Hypothalamus (tissue), 51 donors: Measurements from ENCODE around the gene ANP32A.
"Not testable (repeated sequence)": the region's sequence is repeated elsewhere in the genome, so short reads cannot be mapped to it uniquely, and the experiment has no call there.

Experiments used
- DNase-seq, 51 donors: peaks; one replicate each; lab custom pipeline; 2025; lab: John Stamatoyannopoulos, UW

Gene ANP32A

DNA sequence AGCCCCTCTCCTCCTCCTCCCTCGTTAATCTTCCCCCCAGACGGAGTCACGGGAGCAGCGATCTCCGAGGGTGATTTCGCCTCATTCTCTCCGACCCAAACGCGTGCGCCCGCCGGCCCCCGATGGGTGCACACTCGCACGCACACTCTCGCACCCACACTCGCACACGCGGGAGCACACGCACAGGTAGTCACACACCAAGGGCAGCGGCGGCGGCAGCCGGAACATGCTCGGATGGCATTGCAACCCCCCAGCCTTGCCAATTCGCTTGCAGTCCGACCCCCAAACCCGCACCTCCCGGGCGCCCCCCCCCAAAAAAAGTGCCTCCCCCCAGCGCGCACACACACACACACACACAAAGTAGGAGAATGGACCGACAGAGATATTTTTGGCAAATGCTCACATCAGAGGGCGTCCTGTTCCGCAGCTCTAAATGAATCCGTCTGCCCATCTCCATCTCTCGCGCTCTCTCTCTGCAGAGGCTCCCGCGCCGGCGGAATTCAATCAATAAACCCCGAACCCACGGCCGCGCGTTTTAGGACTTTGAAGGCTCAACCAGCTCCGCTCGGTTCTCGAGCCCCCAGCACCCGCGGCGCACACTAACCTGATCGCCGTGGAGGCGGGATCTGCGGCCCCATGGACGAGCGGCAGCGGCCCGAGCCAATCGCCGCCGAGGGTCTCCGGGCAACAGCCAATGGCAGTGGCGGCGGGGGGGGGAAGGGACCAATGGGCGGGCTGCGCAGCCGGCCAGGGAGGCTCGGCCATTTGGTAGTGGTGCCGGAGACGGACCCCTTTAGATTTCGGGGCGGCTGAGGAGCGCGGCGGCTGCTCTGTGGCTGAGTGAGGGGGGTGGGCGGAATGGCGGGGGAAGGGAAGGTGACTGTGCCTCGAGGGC, at the start of gene ANP32A:
ANP32A (minus strand) TSS at position 601 of the 895 bp plus-strand sequence; CDS start at position 457, 144 bp downstream.
- DNase-seq, result peak; percentile 66 to 97 (median 94)

DNA sequence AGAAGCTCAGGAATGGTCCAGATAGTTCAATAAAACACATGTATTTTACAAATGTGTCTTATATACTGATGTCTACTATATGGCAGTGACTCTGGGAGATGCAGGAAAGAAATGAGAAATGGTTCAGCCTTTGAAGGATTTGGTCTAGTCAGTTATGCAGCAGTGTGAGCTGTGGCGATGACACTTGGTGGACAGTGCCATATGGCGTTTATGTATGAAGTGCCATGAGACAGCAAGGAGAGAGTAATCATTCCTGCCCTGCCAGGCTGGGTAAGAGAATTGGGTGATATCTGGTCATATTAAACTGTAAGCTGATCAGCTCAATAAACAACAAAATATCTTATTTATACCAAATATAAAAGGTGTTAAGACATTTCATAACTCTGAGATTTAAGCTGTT, 47.6 kb upstream of the ANP32A start:
- DNase-seq, result no peak

DNA sequence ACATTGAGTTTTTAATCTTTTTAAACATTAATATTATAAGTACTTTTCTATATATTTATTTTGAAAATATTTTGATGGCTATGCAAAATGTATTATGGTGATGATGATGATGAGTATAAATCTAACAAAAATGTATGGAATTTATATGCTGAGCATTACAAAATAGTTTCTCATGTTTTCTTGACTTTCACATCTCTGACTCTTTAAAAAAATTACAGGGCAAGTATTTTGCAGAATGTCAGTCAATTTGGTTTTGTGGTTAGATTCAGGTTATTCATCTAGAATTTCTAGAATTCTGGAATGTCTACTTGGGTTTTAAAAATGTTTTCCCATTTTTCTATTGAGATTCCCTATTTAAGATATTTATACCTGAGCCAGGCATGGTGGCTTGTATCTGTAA, 41.7 kb upstream of the ANP32A start:
- no peak for DNase-seq

DNA sequence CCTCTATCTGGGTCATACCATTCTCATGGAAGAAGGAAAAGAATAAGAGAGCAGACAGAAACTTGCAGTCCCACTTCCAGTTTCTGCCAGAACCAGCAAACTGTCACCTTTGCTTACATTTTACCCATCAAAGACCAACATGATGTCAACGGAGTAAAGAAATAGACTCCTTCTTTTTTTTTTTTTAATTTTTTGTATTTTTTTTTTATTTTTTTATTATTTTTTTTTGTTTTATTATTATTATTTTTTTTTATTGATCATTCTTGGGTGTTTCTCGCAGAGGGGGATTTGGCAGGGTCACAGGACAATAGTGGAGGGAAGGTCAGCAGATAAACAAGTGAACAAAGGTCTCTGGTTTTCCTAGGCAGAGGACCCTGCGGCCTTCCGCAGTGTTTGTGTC, 38.0 kb upstream of the ANP32A start:
- not testable (repeated sequence) for DNase-seq

DNA sequence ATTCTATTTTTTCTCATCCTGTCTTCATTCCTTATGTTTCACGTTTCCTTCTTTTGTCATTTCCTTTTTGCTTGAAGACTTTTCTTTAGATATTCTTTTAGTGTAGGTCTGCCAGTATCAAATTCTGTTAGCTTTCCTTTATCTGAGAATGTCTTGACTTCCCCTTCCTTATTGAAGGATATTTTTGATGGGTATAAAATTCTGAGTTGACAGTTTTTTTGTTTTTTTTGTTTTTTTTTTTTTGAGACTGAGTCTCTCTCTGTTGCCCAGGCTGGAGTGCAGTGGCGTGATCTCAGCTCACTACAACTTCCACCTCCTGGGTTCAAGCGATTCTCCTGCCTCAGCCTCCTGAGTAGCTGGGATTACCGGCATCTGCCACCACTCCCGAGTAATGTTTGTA, 36.7 kb upstream of the ANP32A start:
- not testable (repeated sequence) for DNase-seq

DNA sequence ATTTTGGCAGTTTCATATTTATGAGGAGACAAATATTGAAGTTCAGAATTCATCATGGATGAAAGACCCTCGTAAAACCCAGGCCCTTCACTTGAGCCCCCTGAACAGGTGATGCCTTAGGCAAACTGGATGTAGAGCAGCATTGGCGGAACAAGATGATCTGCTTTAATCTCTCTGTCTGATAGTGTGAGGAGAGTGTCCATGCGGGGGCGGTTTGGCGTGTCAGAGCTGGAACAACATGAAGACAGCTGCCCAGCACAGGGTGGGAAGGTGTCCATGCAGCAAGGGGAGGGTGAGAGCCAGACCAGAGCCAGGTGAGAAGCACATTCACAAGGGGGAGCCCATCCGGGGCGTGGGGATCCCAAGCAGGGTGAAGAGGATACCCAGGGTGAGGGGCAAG, 31.8 kb upstream of the ANP32A start:
- DNase-seq, result no peak

DNA sequence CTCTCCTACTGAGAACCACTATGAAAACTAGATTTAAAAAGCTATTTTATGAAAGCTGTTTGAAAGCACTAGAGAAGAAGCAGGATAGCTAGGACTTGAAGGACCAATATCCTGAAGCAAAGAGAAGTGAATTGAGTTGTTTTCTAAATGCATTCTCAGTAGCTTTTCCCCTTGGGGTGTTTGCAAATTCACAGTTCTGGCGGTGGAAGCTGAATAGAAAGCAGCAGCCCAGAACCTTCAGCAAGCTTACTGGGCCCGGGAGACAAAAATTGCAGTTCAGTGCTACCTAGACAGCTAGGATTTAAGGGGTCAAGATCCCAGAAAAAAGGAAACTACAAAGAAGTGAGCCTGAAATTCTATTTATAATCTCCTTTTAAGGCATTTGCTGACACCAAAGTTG, 31.3 kb upstream of the ANP32A start:
- DNase-seq, result no peak

DNA sequence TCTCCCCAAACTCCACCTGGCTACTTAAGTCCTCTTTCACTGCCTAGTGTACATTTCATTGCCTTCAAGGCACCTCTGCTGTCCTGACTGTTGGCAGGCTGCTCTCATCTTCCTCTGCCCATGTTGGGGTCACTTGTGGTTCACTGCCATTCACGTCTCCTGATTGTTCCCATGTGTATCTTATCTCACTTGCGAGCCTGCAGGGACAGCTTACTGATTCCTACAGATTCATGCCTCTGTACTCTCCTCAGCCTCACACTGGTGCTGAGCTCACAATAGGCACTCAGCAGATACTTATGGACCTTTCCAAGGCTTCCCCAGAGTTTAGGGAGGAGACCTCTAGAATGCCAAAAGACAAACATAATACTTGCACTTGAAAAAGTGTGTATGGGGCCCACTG, 28.8 kb upstream of the ANP32A start:
- no peak for DNase-seq

DNA sequence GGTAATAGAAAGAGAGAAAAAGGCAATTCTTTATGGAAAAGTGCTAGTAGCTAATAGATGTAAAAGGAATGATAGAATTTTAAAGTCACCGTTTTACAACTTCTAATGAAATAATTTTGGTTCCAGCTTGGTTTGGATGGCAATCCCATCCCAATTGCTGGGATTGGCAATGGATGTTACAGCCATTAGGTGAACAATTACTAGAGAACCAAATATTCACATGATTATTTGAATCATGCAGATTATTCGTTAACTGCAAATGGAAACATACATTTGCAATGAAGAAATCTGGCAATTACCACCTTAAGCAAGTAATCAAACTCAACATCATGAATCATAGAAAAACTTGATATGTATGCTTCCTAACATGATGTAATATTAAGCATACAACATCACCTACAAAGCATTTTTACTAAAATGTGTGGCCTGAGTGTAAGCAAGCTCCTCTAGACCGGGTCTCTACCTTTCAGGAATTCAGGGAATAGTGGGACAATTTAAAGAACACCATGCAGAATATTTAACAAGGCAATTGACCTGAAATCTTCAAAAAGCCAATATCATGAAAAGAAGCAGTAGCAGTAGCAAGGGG, 26.2 kb upstream of the ANP32A start:
- DNase-seq, result no peak

DNA sequence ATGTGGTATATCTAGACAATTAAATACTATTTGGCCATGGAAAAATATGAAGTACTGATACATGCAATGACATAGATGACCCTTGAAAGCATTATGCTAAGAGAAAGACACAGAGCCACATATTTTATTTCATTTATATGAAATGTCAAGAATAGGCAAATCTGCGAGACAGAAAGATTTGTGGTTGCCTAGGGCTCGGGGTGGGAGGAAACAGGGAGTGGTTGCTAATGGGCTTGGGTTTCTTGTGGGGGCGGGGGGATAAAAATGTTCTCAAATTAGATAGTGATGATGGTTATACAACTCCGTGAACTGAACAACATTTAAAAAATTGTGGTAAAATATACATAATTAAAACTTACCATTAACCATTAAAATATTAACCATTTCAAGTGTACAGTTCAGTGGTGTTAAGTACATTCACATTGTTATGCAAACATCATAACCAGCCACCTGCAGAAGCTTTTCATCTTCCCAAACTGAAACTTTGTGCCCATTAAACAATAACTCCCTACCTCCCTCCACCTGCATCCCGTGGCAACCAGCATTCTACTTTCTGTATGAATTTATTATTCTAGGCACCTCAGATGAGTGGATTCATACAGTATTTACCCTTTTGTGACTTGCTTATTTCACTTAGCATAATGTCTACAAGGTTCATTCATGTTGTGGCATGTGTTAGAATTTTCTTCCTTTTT, 24.3 kb upstream of the ANP32A start:
- DNase-seq, result no peak

DNA sequence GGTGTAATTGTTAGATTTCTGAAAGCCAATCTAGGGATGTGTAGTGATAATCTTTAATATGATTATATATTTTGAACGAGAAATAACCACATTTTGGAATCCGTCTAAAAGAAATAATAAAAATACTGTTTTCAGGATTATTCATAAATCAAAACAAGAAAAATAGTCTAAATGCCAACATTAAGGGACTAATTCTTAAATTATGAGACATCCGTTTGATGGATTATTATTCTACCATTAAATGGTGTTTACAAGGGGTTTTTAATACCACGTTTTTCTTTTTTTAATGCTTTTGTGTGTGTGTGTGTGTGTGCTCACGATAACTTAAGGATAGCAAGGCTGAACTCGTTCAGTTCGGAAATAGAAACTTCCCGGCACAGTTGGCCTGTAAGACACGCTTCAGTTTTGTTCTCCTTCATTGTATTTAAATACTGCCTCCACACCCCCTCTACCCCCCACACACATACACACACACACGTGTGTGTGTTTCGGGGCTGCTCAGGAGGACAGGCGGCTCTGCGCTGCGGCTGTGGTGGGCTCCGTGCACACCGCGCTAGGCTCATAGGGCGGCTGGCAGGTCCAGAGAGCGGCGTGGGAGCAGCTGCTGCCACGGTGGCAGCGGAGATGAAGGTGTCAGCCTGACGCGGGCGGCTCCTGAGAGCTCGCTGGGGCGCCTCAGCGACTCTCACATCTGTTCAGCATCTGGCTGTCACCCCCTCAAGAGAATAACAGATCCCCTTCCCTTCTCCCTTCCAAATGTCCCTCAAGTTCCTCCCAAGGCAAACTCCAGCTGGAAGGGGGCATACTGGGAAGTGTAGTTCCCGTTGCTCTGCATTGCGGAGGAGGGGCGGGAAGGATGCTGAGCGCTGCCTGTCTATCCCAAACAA, 23.0 kb upstream of the ANP32A start:
- DNase-seq, result peak in 1 of 51 donors; percentile 6

DNA sequence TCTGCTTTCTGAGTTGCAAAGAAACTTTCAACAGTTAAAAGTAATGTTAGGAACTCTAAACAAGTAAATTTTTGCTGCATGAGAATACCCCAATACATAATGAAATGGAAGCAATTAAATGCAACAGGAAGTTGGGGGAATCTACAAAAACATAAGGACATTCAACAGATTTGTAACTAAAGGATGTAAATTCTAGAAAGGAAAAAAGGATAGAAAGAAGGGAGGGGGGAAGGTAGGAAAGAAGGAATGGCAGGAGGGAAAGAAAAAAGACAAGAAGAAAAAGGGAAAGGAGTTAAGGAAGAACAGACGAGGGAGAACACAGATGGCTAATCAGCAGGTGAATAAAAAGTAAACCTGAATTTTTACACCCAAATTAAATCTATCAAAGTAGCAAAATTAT, 22.3 kb upstream of the ANP32A start:
- no peak for DNase-seq

DNA sequence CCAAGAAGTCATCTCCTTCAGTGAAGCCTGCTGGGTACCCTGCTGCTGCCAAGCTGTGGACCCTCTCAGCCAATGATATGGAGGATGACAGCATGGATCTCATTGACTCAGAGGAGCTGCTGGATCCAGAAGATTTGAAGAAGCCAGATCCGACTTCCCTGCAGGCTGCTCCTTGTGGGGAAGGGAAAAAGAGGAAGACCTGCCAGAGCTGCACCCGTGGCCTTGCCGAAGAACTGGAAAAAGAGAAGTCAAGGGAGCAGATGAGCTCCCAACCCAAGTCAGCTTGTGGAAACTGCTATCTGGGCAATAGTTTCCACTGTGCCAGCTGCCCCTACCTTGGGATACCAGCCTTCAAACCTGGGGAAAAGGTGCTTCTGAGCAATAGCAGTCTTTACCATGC, 13.7 kb upstream of the ANP32A start:
- DNase-seq, result peak in 1 of 51 donors; percentile 4

DNA sequence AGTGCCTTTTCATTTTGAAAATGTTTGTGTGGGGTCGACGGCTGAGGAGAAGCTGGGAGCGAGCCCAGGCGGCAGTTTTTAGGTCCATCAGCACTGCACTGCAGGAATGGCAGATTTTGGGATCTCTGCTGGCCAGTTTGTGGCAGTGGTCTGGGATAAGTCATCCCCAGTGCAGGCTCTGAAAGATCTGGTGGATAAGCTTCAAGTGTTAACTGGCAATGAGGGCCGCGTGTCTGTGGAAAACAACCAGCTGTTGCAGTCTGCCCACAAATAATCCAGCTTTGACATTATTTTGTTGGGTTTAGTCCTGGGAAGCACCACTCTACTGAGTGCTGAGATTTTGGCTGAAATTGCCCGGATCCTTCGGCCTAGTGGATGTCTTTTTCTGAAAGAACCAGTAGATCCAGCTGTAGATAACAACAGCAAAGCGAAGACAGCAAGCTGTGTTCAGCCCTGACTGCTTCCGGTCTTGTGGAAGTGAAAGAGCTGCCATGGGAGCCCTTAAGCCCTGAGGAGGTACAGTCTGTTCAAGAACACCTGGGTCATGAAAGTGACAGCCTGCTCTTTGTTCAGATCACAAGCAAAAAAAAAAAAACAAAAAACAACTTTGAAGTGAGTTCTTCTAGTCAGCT, 13.1 kb upstream of the ANP32A start:
- no peak for DNase-seq

DNA sequence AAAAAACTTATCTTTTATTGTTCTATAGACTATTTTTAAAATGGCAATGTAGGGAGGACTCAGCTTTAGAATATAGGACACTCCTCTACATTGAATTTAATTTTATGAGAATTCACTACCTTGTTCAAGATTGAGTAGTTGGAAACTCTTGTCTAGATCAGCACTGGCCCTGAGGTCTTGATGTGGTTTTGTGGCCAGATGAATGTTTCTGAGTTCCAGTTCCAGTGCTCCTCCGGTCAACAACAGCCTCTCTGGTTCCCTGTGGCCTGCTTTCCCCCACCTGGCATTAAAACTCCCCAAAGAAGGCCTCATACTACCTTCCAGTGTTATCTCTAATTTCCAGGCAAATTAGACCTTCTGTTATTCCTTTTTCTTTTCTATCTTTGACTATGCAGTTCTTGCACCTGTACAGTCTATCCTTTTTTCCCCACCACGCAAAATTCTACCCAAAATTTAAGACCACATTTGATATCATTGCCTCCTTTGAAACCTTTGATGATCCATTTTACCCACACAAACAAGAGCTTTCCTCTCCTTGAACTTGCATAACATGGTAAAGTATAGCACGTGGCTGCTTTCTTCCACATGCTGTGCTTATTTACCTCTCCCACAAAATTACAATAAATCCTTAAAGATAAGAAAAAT, 9.6 kb upstream of the ANP32A start:
- no peak for DNase-seq

DNA sequence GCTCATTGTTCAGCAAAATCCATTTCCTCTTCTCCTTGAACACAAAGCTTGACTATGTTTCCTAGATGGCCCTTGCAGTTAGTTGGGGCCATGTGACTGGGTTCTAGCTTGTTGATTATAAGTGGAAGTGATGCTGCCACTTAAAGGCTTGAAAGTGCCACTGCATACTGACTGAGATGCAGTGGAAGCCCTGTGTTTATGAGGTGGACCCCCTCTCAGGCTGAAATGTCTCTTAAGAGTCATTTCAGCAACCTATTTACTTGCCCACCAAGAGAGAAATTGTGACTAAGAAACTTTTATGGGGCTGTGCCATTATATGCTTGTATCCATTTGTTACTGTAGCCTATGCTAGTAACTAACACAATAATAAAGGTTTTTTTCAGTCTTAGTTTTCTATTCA, 8.4 kb upstream of the ANP32A start:
- peak in 19 of 51 donors; percentile 4 to 62 (median 38) for DNase-seq

DNA sequence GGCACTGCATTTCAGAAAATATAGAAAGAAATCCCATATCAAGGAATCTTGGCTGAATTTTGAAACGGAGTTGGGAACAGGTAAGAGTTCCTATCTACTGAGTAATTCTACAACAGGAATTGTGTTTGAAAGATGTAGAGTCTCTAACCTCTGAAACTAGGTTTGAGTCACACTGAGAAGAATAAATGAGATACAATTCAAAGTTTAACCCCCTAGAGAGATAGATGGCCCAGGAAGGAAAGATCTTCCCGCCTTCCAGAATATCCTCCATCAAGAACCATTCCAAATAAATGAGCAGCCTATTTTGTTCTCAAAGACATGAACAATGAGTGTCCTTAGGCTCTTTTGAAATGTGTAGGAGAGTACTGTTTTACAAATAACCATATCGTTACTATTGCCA, 2.9 kb upstream of the ANP32A start:
- no peak for DNase-seq

DNA sequence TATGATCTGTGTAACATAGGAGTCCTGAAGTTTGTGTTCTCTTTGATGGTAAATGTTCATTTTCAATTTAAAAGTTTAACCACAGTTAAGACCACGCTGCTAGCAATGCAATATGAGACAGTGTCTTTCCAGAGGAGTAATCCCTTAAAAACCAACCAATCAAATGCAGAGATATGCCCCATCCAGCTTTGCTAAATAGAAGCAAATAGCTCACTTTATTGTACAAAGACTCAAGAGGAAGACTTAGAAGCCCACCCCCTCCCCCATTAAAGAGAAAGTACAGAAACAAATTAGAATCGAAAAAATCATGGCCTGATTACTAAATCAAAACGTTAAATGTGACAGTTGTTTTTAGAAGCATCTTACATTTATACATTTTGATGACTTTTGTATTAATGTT, 2.1 kb upstream of the ANP32A start:
- DNase-seq, result no peak

DNA sequence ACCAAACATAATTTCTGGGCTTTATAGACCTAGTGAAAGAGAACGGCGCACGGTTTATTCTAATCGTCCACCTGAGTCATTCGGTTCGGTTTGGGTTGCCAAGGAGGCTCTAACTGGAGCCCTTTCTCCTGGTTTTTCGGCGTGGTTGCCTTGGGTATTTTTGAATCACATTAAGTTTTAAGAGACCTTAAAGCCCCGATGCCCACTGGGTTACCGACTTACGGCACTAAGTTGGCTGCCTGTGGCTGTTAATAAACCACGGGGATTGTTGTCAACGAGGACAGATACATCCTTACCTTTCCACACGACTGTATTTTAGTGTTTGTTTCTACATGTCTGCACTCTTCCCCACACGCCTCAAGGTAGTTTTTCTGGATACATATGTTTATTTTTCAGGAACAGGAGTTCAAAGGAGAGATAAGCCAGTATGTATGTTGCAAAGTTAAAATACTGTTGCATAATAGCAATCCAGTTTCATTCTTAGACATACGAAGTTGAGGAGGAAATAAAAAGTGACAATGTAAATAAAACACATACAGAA, 1.2 kb upstream of the ANP32A start:
- no peak for DNase-seq
